HG02571 (cell line): ENCODE measurements around the gene FREM1.

Source experiments
- ATAC-seq: cut with Tn5 transposase; IDR thresholded peaks from one replicate; pipeline ENCODE4 v1.9.1; 2021; ENCODE audit warnings: mild to moderate bottlenecking, moderate library complexity; ENCODE audit not compliant: unreplicated experiment

Gene FREM1

DNA sequence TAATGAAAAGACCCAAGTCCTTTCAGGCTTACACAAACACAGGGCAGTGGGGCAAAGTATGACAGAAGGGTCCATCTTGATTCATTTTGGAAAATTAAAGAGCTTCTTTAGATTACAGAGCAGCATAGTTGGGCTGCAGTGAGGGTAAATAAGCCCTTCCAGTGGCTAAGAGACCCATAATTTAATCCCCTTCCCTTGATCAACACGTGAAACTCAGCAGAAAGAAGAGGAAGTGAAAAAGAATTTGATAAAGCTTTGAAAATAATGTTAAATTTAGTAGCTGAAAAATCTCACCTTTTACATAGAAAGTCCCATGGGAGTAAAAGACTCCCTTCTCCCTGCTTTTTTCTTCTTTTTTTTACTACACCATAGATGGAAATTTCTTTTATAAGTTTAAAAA lies 87.6 kb downstream of the FREM1 start:
- ATAC-seq: no peak

DNA sequence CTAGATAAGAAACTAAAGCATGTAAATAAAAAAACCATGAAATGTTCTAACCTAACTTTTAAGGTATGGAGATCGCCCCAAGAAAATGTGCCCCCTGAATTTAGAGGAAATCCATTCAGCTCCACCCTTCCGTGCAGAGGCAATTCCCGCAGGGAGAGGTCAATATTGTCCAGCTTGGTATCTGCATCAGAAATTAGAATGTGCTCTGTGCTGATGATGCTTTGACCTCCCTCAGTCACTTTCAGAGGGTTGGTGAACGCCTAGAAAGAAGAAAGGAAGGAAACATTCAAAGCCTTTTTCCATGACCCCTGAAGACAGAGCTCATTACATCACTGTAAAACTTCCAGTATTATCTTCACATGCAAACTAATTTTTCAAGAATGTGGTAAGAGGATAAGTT lies 91.0 kb downstream of the FREM1 start:
- ATAC-seq: no peak

- ATAC-seq: no peak
These were observed 96.0 kb downstream of the FREM1 start for GRCh38 chr9:14814249-14814628.

DNA sequence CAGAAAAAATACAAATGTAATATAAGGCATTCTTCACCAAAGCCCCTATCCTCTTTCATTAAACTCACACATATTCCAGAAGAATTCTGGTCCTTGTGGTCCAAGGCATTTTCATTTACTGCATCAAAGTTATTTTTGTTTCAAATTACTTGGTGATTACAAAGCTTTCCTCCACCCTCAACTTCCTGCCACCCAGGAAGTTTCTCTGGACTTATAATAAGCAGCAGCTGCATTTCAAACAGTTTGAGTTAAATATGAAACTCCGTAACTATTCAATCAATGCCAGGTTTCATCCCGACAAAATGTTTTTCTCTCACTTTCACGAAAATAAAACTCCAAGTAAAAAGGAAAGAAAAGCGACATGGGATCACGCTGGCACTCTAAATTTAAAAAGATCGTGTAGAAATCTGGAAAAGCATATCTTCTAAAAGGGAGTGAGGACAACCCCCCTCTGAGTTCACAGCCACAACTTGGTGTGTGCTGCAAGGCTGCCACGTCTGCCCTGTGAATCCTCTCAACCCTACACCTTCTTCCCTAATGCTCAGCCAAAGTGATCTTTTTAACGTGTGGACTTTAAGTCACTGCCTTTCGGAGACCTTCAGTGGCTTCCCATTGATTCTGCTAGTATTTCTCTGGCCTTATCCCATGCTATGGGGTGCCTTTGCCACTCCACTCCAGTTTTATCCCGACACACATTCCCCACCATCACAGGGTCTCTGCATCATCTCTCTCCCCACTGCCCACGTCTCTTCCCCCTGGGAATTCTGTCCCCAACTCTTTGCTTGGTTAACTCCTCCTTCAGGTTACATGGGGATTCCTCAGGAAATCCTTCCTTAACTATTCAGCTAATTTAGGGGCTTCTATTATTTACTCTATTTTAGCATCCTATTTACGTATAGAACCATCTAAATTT lies 96.6 kb downstream of the FREM1 start:
- no peak for ATAC-seq

GRCh38 chr9:14812806-14813205 lies 97.4 kb downstream of the FREM1 start:
- no peak for ATAC-seq

GRCh38 chr9:14811844-14812243 lies 98.4 kb downstream of the FREM1 start:
- ATAC-seq: no peak

- ATAC-seq: no peak
These were observed 103.2 kb downstream of the FREM1 start for GRCh38 chr9:14806941-14807520.

DNA sequence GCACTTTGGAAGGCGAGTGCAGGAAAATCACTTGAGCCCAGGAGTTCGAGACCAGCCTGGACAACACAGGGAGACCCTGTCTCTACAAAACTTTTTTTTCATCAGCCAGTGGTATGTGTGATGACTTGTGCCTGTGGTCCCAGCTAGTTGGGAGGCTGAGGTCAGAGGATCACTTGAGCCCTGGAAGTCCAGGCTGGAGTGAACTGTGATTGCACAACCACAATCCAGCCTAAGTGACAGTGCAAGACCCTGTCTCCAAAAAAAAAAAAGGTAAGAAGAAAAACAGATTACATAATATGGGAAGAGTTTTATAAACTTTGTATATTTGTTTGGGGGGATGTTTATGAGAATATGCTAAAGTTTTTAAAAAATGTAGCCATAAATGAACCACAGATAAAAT lies 111.2 kb downstream of the FREM1 start:
- no peak for ATAC-seq

DNA sequence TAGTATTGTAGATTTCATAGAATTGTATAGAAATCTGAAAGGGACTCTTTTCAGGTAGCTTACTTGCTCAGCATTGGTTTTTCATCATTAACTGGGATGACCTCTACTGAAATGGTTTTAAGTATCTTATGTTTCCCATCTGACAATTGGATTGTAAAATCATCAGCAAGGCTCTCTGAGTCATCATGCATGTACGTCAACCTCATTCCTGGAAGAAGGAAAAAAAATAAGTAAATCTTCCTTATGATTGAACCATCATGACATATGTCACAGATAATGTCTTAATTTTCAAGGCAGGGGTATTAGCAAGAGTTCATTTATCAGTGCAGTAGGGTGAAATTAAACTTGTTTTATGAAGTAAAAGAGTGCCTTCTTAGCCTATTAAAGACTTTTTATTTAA lies 112.8 kb downstream of the FREM1 start:
- no peak for ATAC-seq

DNA sequence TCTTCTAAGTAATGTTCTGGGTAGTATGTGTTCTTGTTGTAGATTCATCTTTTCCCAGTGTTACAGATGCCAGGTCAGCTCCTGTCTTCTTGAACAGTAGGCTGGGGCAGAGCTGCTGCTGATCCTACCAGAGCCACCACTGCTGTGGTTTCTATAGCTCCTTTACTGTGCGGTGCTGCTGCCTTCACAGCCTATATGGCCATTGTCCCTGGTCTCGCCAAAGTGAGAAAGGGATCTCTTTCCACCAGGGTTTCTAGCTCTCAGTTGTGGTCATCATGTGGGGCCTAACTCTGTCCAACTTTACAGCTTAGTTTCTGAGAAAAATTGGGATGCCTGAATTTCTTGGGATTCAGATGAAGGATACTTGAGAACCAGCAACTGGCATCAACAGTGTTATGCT lies 116.8 kb downstream of the FREM1 start:
- no peak for ATAC-seq

DNA sequence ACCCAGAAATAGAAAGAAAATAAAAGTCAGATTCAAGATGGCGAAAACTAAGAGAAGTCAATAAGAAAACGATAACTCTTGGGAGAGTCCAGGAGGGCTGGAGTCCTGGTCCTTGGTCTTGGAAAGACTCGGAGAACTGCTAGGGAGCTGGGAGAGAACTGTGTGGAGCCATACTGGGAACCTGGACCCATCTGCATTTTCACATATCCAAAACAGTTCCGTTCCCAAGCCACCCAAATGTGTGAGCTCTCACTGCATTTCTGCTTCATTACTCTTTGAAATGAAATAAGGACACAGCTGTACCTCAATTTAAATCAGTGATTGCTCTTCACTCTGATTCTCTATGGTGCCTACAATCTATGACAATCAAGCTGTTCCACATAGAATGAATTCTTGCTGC lies 119.6 kb downstream of the FREM1 start:
- ATAC-seq: no peak

DNA sequence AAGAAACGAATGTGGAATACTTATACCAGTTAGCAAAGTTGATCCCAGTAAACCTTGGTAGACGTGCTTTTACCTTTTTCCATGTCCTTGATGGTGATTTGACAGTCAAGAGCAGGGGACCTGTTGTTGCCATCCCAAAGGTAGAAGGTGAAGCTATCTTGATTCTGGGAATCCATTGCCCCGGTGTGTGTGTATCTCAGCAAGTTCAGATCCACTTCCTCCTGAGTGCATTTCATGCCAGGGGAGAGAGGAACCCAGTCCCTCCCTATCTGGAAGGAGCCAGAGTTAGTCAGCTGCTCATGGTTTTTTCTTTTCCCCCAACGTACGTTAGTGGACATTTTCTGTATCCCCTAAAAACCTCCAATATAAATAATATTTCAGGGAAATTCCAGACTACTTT lies 121.4 kb downstream of the FREM1 start:
- ATAC-seq: no peak

- no peak for ATAC-seq
These were observed 126.9 kb downstream of the FREM1 start for GRCh38 chr9:14783358-14783757.

DNA sequence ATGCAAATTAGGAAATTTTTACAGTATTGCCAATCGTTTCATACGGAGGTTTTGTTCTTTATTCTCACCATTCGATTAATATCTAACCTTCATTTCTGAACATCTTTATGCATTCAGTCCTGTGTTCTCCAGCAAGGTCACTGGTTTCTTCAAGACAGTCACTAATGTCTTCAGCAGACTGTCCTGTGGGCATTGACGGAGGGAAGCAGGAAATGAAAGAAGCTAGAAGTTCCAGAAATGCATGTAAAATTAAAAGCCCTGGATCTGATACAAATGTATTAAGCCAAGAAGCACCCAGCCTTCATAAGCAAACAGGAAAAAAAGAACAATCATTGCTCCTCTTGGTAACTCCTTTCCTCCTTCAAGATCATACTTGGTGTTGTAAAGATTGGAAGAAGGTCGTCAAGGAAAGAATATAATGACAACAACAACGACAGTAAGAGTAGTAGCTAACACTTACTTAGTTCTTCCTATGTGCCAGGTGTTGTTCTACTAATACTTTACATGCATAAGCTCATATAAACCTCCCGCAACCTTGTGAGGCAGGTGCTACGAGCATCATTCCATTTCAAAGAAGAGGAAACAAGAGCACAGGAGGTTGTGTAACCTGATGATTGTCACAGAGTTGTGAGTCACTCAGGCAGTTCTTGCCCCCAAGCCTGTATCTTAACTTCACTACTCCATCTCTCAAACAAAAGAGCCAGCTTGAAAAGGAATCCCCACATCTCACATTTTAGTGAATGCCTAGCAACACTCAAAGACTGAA lies 127.8 kb downstream of the FREM1 start:
- no peak for ATAC-seq

GRCh38 chr9:14780693-14781092 lies 129.5 kb downstream of the FREM1 start:
- no peak for ATAC-seq

DNA sequence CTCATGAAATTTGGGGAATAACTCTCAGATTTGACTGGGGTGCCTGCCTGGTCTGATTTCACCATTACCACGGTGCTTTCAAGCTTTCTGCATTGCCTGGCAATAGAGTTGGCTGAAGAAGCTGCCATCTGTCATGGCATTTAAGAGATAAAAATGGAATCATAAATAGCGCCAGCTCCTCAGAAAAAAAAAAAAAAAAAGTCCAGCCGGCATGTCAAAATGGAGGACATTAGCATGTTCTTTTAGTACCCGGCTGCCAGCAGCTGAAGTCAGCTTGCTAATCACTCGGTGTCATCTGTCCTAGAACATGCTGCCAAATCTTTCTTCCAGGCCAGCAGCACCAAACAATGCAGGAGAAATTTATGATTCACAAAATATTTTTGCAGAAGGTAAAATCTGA lies 130.0 kb downstream of the FREM1 start:
- no peak for ATAC-seq

DNA sequence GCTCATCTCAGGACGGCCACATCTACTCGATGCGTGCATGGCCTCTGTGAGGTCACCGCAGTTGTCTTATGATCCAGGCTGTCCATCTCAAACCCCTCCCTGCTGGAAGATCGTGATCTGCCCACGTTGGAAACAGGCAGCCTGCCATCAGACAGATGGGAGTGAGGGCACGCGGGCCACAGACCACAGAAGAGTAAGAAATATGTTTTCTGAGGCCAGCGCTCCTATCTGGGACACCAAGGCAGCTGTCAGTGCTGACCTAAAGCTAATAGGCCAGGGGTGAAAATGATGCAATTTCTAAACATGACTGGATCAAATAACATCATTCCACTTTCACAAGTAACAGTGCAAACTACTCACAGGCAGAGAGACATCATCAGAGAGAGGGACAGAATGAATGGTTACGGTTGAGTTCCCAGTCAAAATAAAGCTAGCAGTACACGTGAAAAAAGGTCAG lies 130.6 kb downstream of the FREM1 start:
- no peak for ATAC-seq

DNA sequence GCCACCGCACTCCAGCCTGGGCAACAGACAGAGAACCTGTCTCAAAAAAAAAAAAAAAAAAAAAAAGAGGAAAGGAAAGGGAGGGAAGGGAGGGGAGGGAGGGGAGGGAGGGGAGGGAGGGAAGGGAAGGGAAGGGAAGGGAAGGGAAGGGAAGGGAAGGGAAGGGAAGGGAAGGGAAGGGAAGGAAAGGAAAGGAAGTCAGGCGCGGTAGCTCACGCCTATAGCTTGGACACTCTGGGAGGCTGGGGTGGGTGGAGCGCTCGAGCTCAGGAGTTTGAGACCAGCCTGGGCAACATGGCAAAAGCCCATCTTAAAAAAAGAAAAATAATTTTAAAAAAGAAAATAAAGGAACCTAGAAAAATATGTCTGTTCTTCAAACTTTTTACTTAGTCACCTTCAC lies 131.7 kb downstream of the FREM1 start:
- no peak for ATAC-seq

DNA sequence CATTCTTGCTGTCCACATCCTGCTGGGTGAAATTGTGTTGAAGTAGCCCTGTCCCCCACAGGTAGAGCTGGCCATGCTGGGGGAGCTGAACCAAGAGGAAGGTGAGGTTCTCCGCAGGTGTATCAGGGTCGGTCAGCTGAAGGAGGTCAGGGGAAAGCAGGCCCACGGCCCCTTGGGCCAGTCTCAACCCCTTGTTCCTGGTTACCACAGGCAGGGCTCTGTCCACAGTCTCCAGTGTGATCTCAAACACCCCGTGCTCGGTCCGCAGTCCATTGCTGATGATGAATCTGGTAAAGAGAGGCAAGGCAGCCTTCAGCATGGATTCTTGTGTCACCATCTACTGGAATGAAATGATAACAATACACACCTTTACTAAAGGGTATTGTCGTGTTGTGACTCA lies 134.3 kb downstream of the FREM1 start:
- no peak for ATAC-seq

DNA sequence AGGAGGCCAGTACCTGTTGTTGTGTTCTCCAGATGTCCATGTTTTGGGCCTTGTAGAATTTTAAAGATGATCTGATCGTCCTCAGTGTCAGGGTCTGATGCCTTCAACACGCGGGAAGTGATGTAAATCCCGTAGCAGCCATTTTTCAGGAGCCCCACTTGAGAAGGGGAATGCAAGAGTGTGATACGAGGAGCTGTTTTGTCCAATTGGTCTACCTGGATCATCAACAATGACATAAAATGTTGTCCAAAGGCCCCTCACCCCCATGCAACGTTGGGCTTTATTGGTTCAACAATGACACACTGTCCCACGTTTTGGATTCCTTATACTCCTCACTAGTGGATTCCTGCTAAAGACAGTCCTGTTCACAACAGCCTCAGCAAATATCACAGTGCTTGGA lies 139.6 kb downstream of the FREM1 start:
- ATAC-seq: no peak

DNA sequence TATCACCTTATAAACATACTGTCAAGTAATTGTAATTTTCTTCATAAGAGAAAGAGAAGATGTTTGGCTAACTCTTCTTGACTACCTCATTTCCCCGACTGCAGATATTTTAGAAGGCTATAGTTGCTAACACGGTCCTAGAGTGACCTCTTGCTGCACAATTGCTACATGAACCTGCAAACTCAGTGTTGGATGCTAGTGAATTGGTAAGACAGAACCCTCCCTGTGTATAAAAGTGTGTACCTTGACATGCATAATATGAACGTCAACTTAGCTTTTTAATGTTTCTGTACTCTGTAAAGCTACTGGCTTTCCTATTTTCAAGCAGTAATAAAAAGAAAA lies 141.0 kb downstream of the FREM1 start:
- ATAC-seq: no peak
